Neural progenitor cell (in vitro differentiated cells): ENCODE results near the gene KIAA0232. TPM values are rescaled to one million over a fixed set of nuclear protein-coding genes. Genes with fewer than 3 reads are reported as not detected.

Experiments
- DNase-seq: peaks from one replicate; pipeline ENCODE4 v3.0.0-alpha.2; 2016; ENCODE audit warnings: low spot score
- H2AFZ ChIP-seq: fragments of 200-600 bp; sonication (generic); replicated peaks from 2 replicates; pipeline ENCODE4 v1.6.1; 2016; ENCODE audit warnings: antibody characterized with exemption
- H3F3A ChIP-seq: fragments of 200-600 bp; sonication (generic); 2 replicates; pipeline ENCODE4 v1.6.1; 2016; ENCODE audit warnings: antibody characterized with exemption, low read depth
- H3K27ac ChIP-seq: fragments of 200-600 bp; sonication (generic); 2 replicates; pipeline ENCODE4 v1.5.1; 2016; ENCODE audit warnings: mild to moderate bottlenecking
- H3K27me3 ChIP-seq: fragments of 200-600 bp; sonication (generic); 2 replicates; pipeline ENCODE4 v1.6.1; 2016; ENCODE audit warnings: mild to moderate bottlenecking, moderate library complexity
- H3K36me3 ChIP-seq: fragments of 200-600 bp; sonication (generic); 2 replicates; pipeline ENCODE4 v1.5.1; 2016
- H3K4me1 ChIP-seq: fragments of 200-600 bp; sonication (generic); 2 replicates; pipeline ENCODE4 v1.6.1; 2016; ENCODE audit warnings: mixed run types
- H3K4me2 ChIP-seq: fragments of 200-600 bp; sonication (generic); 2 replicates; pipeline ENCODE4 v1.6.1; 2016
- H3K4me3 ChIP-seq: fragments of 200-600 bp; sonication (generic); 2 replicates; pipeline ENCODE4 v1.5.1; 2016
- H3K79me2 ChIP-seq: fragments of 200-600 bp; sonication (generic); 2 replicates; pipeline ENCODE4 v1.6.1; 2016; ENCODE audit warnings: low read depth
- H3K9ac ChIP-seq: fragments of 200-600 bp; sonication (generic); 2 replicates; pipeline ENCODE4 v1.6.1; 2016
- H3K9me3 ChIP-seq: fragments of 200-600 bp; sonication (generic); 2 replicates; pipeline ENCODE4 v1.5.1; 2016; ENCODE audit warnings: low read depth
- H4K20me1 ChIP-seq: fragments of 200-600 bp; sonication (generic); 2 replicates; pipeline ENCODE4 v1.6.1; 2016; ENCODE audit warnings: low read depth
- H3K27ac Mint-ChIP-seq: 3 replicates; pipeline ENCODE4 v1.8.0; 2021; ENCODE audit warnings: mixed read lengths
- H3K27me3 Mint-ChIP-seq: 2 replicates; pipeline ENCODE4 v1.8.0; 2022; ENCODE audit warnings: low read depth, mild to moderate bottlenecking, inconsistent platforms, moderate library complexity, mixed read lengths; ENCODE audit not compliant: insufficient read depth
- H3K36me3 Mint-ChIP-seq: 3 replicates; pipeline ENCODE4 v1.8.0; 2021; ENCODE audit warnings: mixed read lengths
- H3K4me1 Mint-ChIP-seq: 3 replicates; pipeline ENCODE4 v1.8.0; 2021; ENCODE audit warnings: mixed read lengths
- H3K4me3 Mint-ChIP-seq: 3 replicates; pipeline ENCODE4 v1.8.0; 2021; ENCODE audit warnings: mild to moderate bottlenecking, moderate library complexity, mixed read lengths
- H3K9me3 Mint-ChIP-seq: 3 replicates; pipeline ENCODE4 v1.8.0; 2020; ENCODE audit warnings: mixed read lengths
- CTCF ChIP-seq: fragments of 200-600 bp; sonication (generic); IDR thresholded peaks from 2 replicates; pipeline ENCODE4 v1.5.1; 2017; ENCODE audit warnings: antibody characterized with exemption, mild to moderate bottlenecking
- EZH2 ChIP-seq: fragments of 200-600 bp; sonication (generic); IDR thresholded peaks from 2 replicates; pipeline ENCODE4 v1.6.1; 2017; ENCODE audit warnings: antibody characterized with exemption, mild to moderate bottlenecking, moderate library complexity
- EZH2phosphoT487 ChIP-seq: fragments of 200-600 bp; sonication (generic); IDR thresholded peaks from 2 replicates; pipeline ENCODE4 v1.6.1; 2017; ENCODE audit warnings: antibody characterized with exemption
- total RNA-seq: library from RNA; depleted of rRNA; stranded (reverse); fragments of >200 nt; gene quantifications from 2 replicates; pipeline ENCODE4 v1.2.3, GENCODE V29; 2015; ENCODE audit warnings: low replicate concordance

KIAA0232 gene
- total RNA-seq, 1 donor from 2014 or later, result 42.9 TPM

GRCh38 chr4:6877067-6877466 is 94.5 kb downstream of the KIAA0232 start:
- no peak overlapping the region for H3K4me3 Mint-ChIP-seq
- H3K27ac ChIP-seq, result no peak overlapping the region
- H3K4me1 Mint-ChIP-seq, result peaks cover 2% of the 10 kb centered on the region
- H4K20me1 ChIP-seq, result peaks cover 29% of the 10 kb centered on the region
- TF ChIP-seq CTCF (no peak), EZH2phosphoT487 (no peak), EZH2 (no peak)
- no peaks in the 10 kb centered on the region for H3K4me1 ChIP-seq
- no peak overlapping the region for H3K4me2 ChIP-seq
- H3K36me3 Mint-ChIP-seq, result peaks cover 41% of the 10 kb centered on the region
- no peak overlapping the region for H3K9ac ChIP-seq
- peaks cover 3% of the 10 kb centered on the region for H3K27me3 Mint-ChIP-seq
- H3F3A ChIP-seq, result no peaks in the 10 kb centered on the region
- no peak for DNase-seq
- no peak overlapping the region for H3K27ac Mint-ChIP-seq
- no peak overlapping the region for H3K4me3 ChIP-seq
- H3K36me3 ChIP-seq, result no peaks in the 10 kb centered on the region
- H3K27me3 ChIP-seq, result no peaks in the 10 kb centered on the region
- H3K79me2 ChIP-seq, result no peaks in the 10 kb centered on the region
- H3K9me3 Mint-ChIP-seq, result no peaks in the 10 kb centered on the region
- no peak overlapping the region for H2AFZ ChIP-seq
- no peaks in the 10 kb centered on the region for H3K9me3 ChIP-seq

GRCh38 chr4:6878451-6879059 is 96.0 kb downstream of the KIAA0232 start:
- Histone ChIP-seq H3K9me3 (no peaks in the 10 kb centered on the region), H3F3A (peaks cover 7% of the 10 kb centered on the region), H3K9ac (no peak overlapping the region), H3K36me3 (no peaks in the 10 kb centered on the region), H3K79me2 (no peaks in the 10 kb centered on the region), H3K4me1 (no peaks in the 10 kb centered on the region), H3K4me2 (no peak overlapping the region), H4K20me1 (peaks cover 16% of the 10 kb centered on the region), H3K27me3 (no peaks in the 10 kb centered on the region), H3K27ac (no peak overlapping the region), H3K4me3 (no peak overlapping the region), H2AFZ (no peak overlapping the region)
- peaks cover 2% of the 10 kb centered on the region for H3K4me1 Mint-ChIP-seq
- H3K27ac Mint-ChIP-seq, result no peak overlapping the region
- peaks cover 3% of the 10 kb centered on the region for H3K27me3 Mint-ChIP-seq
- no peaks in the 10 kb centered on the region for H3K9me3 Mint-ChIP-seq
- TF ChIP-seq EZH2 (no peak), CTCF (no peak), EZH2phosphoT487 (no peak)
- no peak for DNase-seq
- H3K4me3 Mint-ChIP-seq, result no peak overlapping the region
- peaks cover 41% of the 10 kb centered on the region for H3K36me3 Mint-ChIP-seq

DNA sequence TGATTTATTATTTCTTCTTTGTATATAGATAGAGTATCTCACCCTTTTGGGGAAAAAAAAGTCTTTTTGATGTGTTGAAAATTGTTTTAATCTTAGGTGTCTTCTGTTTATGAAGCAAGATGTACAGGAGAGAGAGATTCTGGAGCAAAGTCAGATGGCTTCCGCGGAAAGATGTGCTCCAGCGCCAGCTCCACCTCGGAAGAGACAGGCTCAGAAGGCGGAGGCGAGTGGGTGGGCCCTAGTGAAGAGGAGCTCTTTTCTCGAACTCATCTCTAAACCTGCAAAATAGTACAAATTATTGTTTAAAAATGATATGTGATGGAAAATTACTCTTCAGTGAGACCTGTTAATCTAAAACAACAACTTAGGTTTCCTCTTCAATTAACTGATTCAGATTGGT is 98.2 kb downstream of the KIAA0232 start:
- TF ChIP-seq CTCF (no peak), EZH2phosphoT487 (no peak), EZH2 (no peak)

More for the DNA sequence above, 98.2 kb downstream of the KIAA0232 start:
- Histone ChIP-seq H3K9ac (no peak overlapping the region), H3K27ac (no peak overlapping the region), H3K79me2 (no peaks in the 10 kb centered on the region), H4K20me1 (no peaks in the 10 kb centered on the region), H3K4me1 (peaks cover 11% of the 10 kb centered on the region), H3K36me3 (no peaks in the 10 kb centered on the region), H3K4me3 (no peak overlapping the region), H3K4me2 (no peak overlapping the region), H3K27me3 (no peaks in the 10 kb centered on the region), H3K9me3 (no peaks in the 10 kb centered on the region), H3F3A (peaks cover 21% of the 10 kb centered on the region), H2AFZ (no peak overlapping the region)
- no peak overlapping the region for H3K27ac Mint-ChIP-seq
- peaks cover 3% of the 10 kb centered on the region for H3K4me1 Mint-ChIP-seq
- H3K36me3 Mint-ChIP-seq, result peaks cover 41% of the 10 kb centered on the region
- H3K4me3 Mint-ChIP-seq, result no peak overlapping the region
- H3K27me3 Mint-ChIP-seq, result no peaks in the 10 kb centered on the region
- H3K9me3 Mint-ChIP-seq, result no peaks in the 10 kb centered on the region
- DNase-seq, result no peak
